Liver (tissue), 3 donors: ENCODE data around the gene CHRNA5.

Experiments
- GABPA ChIP-seq, 2 donors: IDR thresholded peaks in 1 of 2; conservative IDR thresholded peaks in 1 of 2; 2 replicates each; pipeline ENCODE4 v1.6.1; 2016; ENCODE audit warnings: antibody characterized with exemption in 2 of 2, mild to moderate bottlenecking in 1 of 2, moderate library complexity in 1 of 2
- RAD21 ChIP-seq, 2 donors: IDR thresholded peaks; 2 replicates each; pipeline ENCODE4 v1.6.1; 2016; ENCODE audit warnings: antibody characterized with exemption in 2 of 2, mild to moderate bottlenecking in 2 of 2
- TAF1 ChIP-seq: conservative IDR thresholded peaks from 2 replicates; pipeline ENCODE4 v1.6.1; 2016; ENCODE audit warnings: antibody characterized with exemption, mild to moderate bottlenecking
- YY1 ChIP-seq: IDR thresholded peaks from 2 replicates; pipeline ENCODE4 v1.6.1; 2016; ENCODE audit warnings: antibody characterized with exemption, mild to moderate bottlenecking
- TF ChIP-seq, protein P1 (sequence below): fragments of 150-350 bp; IDR thresholded peaks from 2 replicates; pipeline ENCODE4 v1.5.1; 2017; ENCODE audit warnings: improper control_type of control experiment, low read depth, low read length; ENCODE audit not compliant: missing input control
- donor health status: healthy.
- donor health status: healthy.

DNA sequence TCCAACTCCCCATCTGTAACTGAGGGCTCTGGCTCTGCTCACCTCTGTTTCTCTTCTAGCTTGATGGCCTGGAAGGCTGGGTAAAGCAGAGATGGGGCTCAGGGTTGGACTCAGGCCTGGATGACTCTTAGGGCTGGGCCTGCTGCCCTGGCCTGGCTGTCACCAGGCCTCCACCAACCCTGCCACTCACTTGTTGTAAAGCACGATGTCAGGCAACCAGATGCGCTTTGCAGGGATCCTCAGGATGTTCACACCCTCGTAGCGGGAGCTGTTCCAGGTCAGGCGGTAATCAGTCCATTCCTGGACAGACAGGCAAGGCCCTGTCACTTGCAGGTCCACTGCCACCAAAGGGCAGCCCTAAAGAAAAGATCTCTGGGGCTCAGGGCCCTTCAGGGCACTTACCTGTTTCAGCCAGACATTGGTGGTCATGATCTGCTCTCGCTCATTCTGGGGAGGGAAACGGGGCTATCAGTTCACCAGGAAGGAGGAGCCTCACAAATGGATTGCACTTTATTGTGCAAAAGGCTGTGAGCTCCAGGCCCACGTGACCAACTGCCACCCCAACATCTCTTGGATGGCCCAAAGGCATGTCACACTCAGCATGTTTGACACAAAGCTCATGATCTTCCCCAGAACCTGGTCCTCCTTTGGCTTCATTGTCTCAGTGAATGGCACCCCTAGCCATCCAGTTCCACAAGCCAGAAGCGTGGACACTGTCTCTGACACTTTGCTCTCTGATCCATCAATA, 65.7 kb downstream of the CHRNA5 start:
- TF ChIP-seq, protein P1, sequence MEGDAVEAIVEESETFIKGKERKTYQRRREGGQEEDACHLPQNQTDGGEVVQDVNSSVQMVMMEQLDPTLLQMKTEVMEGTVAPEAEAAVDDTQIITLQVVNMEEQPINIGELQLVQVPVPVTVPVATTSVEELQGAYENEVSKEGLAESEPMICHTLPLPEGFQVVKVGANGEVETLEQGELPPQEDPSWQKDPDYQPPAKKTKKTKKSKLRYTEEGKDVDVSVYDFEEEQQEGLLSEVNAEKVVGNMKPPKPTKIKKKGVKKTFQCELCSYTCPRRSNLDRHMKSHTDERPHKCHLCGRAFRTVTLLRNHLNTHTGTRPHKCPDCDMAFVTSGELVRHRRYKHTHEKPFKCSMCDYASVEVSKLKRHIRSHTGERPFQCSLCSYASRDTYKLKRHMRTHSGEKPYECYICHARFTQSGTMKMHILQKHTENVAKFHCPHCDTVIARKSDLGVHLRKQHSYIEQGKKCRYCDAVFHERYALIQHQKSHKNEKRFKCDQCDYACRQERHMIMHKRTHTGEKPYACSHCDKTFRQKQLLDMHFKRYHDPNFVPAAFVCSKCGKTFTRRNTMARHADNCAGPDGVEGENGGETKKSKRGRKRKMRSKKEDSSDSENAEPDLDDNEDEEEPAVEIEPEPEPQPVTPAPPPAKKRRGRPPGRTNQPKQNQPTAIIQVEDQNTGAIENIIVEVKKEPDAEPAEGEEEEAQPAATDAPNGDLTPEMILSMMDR, result no peak
- TF ChIP-seq RAD21 (IDR thresholded peaks at IDR 0.05), result no peak
- no peak for TF ChIP-seq YY1
- TF ChIP-seq TAF1, result no peak
- no peak for TF ChIP-seq GABPA (IDR thresholded peaks at IDR 0.05 in 1 of 2, conservative IDR thresholded peaks at IDR 0.05 in 1 of 2)
